GM23338 (cell line): ENCODE measurements around the gene CUBN. TPM values are rescaled to one million over a fixed set of nuclear protein-coding genes. Genes with fewer than 3 reads are reported as not detected.

Experiments used
- ATAC-seq: fragments of 200-7000 bp; cut with Tn5 transposase; 3 replicates; pipeline ENCODE4 v1.9.1; 2020
- DNase-seq: peaks from one replicate; pipeline ENCODE4 v3.0.0-alpha.2; 2015; ENCODE audit warnings: low spot score
- H2AFZ ChIP-seq: fragments of 200-600 bp; sonication (generic); 2 replicates; pipeline ENCODE4 v1.8.0; 2016; ENCODE audit warnings: antibody characterized with exemption, mild to moderate bottlenecking, moderate library complexity
- H3F3A ChIP-seq: fragments of 200-600 bp; sonication (generic); replicated peaks from 2 replicates; pipeline ENCODE4 v1.8.0; 2017; ENCODE audit warnings: antibody characterized with exemption, mixed run types, low read depth
- H3K27ac ChIP-seq: fragments of 200-600 bp; sonication (generic); 2 replicates; pipeline ENCODE4 v1.6.1; 2016; ENCODE audit warnings: low read depth
- H3K27me3 ChIP-seq: fragments of 200-600 bp; sonication (generic); 2 replicates; pipeline ENCODE4 v1.8.0; 2016; ENCODE audit warnings: mild to moderate bottlenecking, mixed run types, moderate library complexity; ENCODE audit not compliant: insufficient read depth
- H3K36me3 ChIP-seq: fragments of 200-600 bp; sonication (generic); 2 replicates; pipeline ENCODE4 v1.8.0; 2016; ENCODE audit warnings: mild to moderate bottlenecking; ENCODE audit not compliant: insufficient read depth
- H3K4me1 ChIP-seq: fragments of 200-600 bp; sonication (generic); 2 replicates; pipeline ENCODE4 v1.8.0; 2016; ENCODE audit warnings: mild to moderate bottlenecking, moderate library complexity; ENCODE audit not compliant: insufficient read depth
- H3K4me2 ChIP-seq: fragments of 200-600 bp; sonication (generic); 2 replicates; pipeline ENCODE4 v1.7.1; 2017; ENCODE audit warnings: mixed run types
- H3K4me3 ChIP-seq: fragments of 200-600 bp; sonication (generic); 2 replicates; pipeline ENCODE4 v1.6.1; 2016; ENCODE audit warnings: mixed run types
- H3K79me2 ChIP-seq: fragments of 200-600 bp; sonication (generic); replicated peaks from 2 replicates; pipeline ENCODE4 v1.8.0; 2017; ENCODE audit warnings: mild to moderate bottlenecking; ENCODE audit not compliant: insufficient read depth
- H3K9me2 ChIP-seq: fragments of 200-600 bp; sonication (generic); 2 replicates; pipeline ENCODE4 v1.8.0; 2017; ENCODE audit not compliant: insufficient read depth
- H4K20me1 ChIP-seq: fragments of 200-600 bp; sonication (generic); replicated peaks from 2 replicates; pipeline ENCODE4 v1.8.0; 2017; ENCODE audit warnings: mild to moderate bottlenecking; ENCODE audit not compliant: insufficient read depth
- H3K27ac Mint-ChIP-seq: 2 replicates; pipeline ENCODE4 v1.8.0; 2020; ENCODE audit warnings: inconsistent platforms, mild to moderate bottlenecking, moderate library complexity, mixed read lengths
- H3K27me3 Mint-ChIP-seq: 3 replicates; pipeline ENCODE4 v1.8.0; 2022; ENCODE audit warnings: low read depth, mild to moderate bottlenecking, moderate library complexity, mixed read lengths, inconsistent platforms; ENCODE audit not compliant: insufficient read depth, poor library complexity
- H3K36me3 Mint-ChIP-seq: 3 replicates; pipeline ENCODE4 v1.8.0; 2021; ENCODE audit warnings: low read depth, mild to moderate bottlenecking, inconsistent platforms, moderate library complexity, mixed read lengths
- H3K4me1 Mint-ChIP-seq: 3 replicates; pipeline ENCODE4 v1.8.0; 2020; ENCODE audit warnings: mild to moderate bottlenecking, inconsistent platforms, mixed read lengths
- H3K4me3 Mint-ChIP-seq: 3 replicates; pipeline ENCODE4 v1.8.0; 2021; ENCODE audit warnings: moderate library complexity, mild to moderate bottlenecking, inconsistent platforms, mixed read lengths
- H3K9me3 Mint-ChIP-seq: 3 replicates; pipeline ENCODE4 v1.8.0; 2020; ENCODE audit warnings: moderate library complexity, mild to moderate bottlenecking, inconsistent platforms, mixed read lengths
- CREB1 ChIP-seq: fragments of 250-450 bp; sonication (Bioruptor Pico); IDR thresholded peaks from 2 replicates; pipeline ENCODE4 v1.5.0; 2020; ENCODE audit warnings: low read depth, mild to moderate bottlenecking, moderate library complexity
- CTCF ChIP-seq, 2 experiments: fragments of 200-600 bp in 1 of 2; sonication (generic) in 1 of 2; conservative IDR thresholded peaks; 2 replicates each; pipeline versions ENCODE4 v1.5.1 to v1.6.1; 2016 to 2017; ENCODE audit warnings: antibody characterized with exemption in 2 of 2, low read depth in 2 of 2, mild to moderate bottlenecking in 2 of 2, moderate library complexity in 1 of 2
- ETS1 ChIP-seq: IDR thresholded peaks from 2 replicates; pipeline ENCODE4 v1.6.1; 2016; ENCODE audit warnings: antibody characterized with exemption
- EZH2 ChIP-seq: fragments of 200-600 bp; sonication (generic); IDR thresholded peaks from one replicate; pipeline ENCODE4 v1.8.0; 2017; ENCODE audit warnings: antibody characterized with exemption, mild to moderate bottlenecking, low read depth; ENCODE audit not compliant: unreplicated experiment
- EZH2phosphoT487 ChIP-seq: fragments of 200-600 bp; sonication (generic); IDR thresholded peaks from one replicate; pipeline ENCODE4 v1.8.1; 2018; ENCODE audit warnings: antibody characterized with exemption; ENCODE audit not compliant: unreplicated experiment
- JUNB ChIP-seq: IDR thresholded peaks from one replicate; pipeline ENCODE4 v1.6.1; 2016; ENCODE audit warnings: antibody characterized with exemption; ENCODE audit not compliant: unreplicated experiment
- NANOG ChIP-seq: IDR thresholded peaks from 2 replicates; pipeline ENCODE4 v1.6.1; 2016; ENCODE audit warnings: antibody characterized with exemption, borderline replicate concordance
- POLR2AphosphoS5 ChIP-seq: IDR thresholded peaks from 2 replicates; pipeline ENCODE4 v1.6.1; 2016; ENCODE audit warnings: antibody characterized with exemption, low read depth
- REST ChIP-seq: IDR thresholded peaks from one replicate; pipeline ENCODE4 v1.6.1; 2018; ENCODE audit warnings: antibody characterized with exemption; ENCODE audit not compliant: unreplicated experiment
- STAT1 ChIP-seq: IDR thresholded peaks from one replicate; pipeline ENCODE4 v1.6.1; 2016; ENCODE audit warnings: antibody characterized with exemption; ENCODE audit not compliant: unreplicated experiment
- ZNF114 ChIP-seq: fragments of 250-450 bp; sonication (Bioruptor Pico); IDR thresholded peaks from 2 replicates; pipeline ENCODE4 v1.5.0; 2020; ENCODE audit warnings: mild to moderate bottlenecking, moderate library complexity
- ZNF331 ChIP-seq: fragments of 250-450 bp; sonication (Bioruptor Pico); IDR thresholded peaks from 2 replicates; pipeline ENCODE4 v1.5.0; 2020; ENCODE audit warnings: low read depth, mild to moderate bottlenecking, moderate library complexity
- ZNF462 ChIP-seq: fragments of 250-450 bp; sonication (Bioruptor Pico); IDR thresholded peaks from 2 replicates; pipeline ENCODE4 v1.5.0; 2020; ENCODE audit warnings: mild to moderate bottlenecking, moderate library complexity
- polyA plus RNA-seq: library from polyadenylated mRNA; unstranded; fragments of >200 nt; fragmentation: Nextera tagmentation; extraction: Ambion mirVana; gene quantifications from 2 replicates; pipeline ENCODE4 v1.2.1, GENCODE V29; 2016
- total RNA-seq: library from RNA; depleted of rRNA; stranded (reverse); fragments of >200 nt; shearing (Covaris generic); gene quantifications from 2 replicates; pipeline ENCODE4 v1.2.3, GENCODE V29; 2014

CUBN gene
- total and polyA plus RNA-seq, 2 experiments from 2014 or later, result 0.06 to 1.8 TPM

- Mint-ChIP-seq H3K27me3 (no peaks in the 10 kb centered on the region), H3K4me3 (no peak overlapping the region), H3K27ac (no peak overlapping the region), H3K9me3 (peaks cover 9% of the 10 kb centered on the region), H3K4me1 (peaks cover 4% of the 10 kb centered on the region; the same call in 1 of the 3 replicates), H3K36me3 (peaks cover 10% of the 10 kb centered on the region; the same call in 2 of the 3 replicates)
- Histone ChIP-seq H2AFZ (no peak overlapping the region), H3K4me3 (no peak overlapping the region), H3K4me2 (no peak overlapping the region), H3K9me2 (no peaks in the 10 kb centered on the region), H3F3A (no peaks in the 10 kb centered on the region), H3K27ac (no peak overlapping the region), H3K4me1 (no peaks in the 10 kb centered on the region; the same call in 1 of the 2 replicates), H3K36me3 (no peaks in the 10 kb centered on the region; the same call in 1 of the 2 replicates), H3K79me2 (no peaks in the 10 kb centered on the region), H4K20me1 (no peaks in the 10 kb centered on the region), H3K27me3 (no peaks in the 10 kb centered on the region)
- TF ChIP-seq EZH2, result no peak
- no peak for TF ChIP-seq POLR2AphosphoS5
- TF ChIP-seq CREB1 (CRISPR knock-in tag), result no peak
- TF ChIP-seq CTCF (conservative IDR thresholded peaks at IDR 0.05; ENCODE audit: low read depth in 2 of 2), result no peak
- TF ChIP-seq EZH2phosphoT487, result no peak
- no peak for TF ChIP-seq ZNF114 (CRISPR knock-in tag)
- TF ChIP-seq REST, result no peak
- no peak for TF ChIP-seq STAT1
- TF ChIP-seq ETS1, result no peak
- TF ChIP-seq NANOG, result no peak
- TF ChIP-seq ZNF331 (CRISPR knock-in tag), result no peak
- no peak for TF ChIP-seq JUNB
- no peak for TF ChIP-seq ZNF462 (CRISPR knock-in tag)
- ATAC-seq (no peak), DNase-seq (no peak)
Observed at GRCh38 chr10:17046989-17047388, 82.6 kb downstream of the CUBN start.
